SU-DHL-6 (cell line): ENCODE results near the gene PCDHAC1.

Experiments used
- H2AFZ ChIP-seq: fragments of 200-600 bp; sonication (generic); 2 replicates; pipeline ENCODE4 v1.6.1; 2014; ENCODE audit warnings: low read depth, mild to moderate bottlenecking, moderate library complexity, mixed read lengths, antibody characterized with exemption, low read length; ENCODE audit not compliant: severe bottlenecking
- H3F3A ChIP-seq: fragments of 200-600 bp; shearing (Covaris generic); 2 replicates; pipeline ENCODE4 v1.6.0; 2016; ENCODE audit warnings: antibody characterized with exemption, mild to moderate bottlenecking; ENCODE audit not compliant: insufficient read depth
- H3K27ac ChIP-seq: fragments of 200-600 bp; sonication (generic); 2 replicates; pipeline ENCODE4 v1.5.1; 2016; ENCODE audit warnings: low read depth, mild to moderate bottlenecking, low read length, moderate library complexity, mixed read lengths
- H3K27me3 ChIP-seq: fragments of 200-600 bp; sonication (generic), shearing (Covaris generic); 2 replicates; pipeline ENCODE4 v1.6.0; 2014; ENCODE audit warnings: mild to moderate bottlenecking, low read length
- H3K36me3 ChIP-seq: fragments of 200-600 bp; sonication (generic); 2 replicates; pipeline ENCODE4 v1.6.1; 2014; ENCODE audit warnings: mild to moderate bottlenecking, low read length, mixed read lengths
- H3K4me2 ChIP-seq: fragments of 300-600, 200-600 bp; shearing (Covaris generic), sonication (generic); 2 replicates; pipeline ENCODE4 v1.6.0; 2014; ENCODE audit warnings: low read length, low read depth, mild to moderate bottlenecking; ENCODE audit not compliant: poor library complexity, severe bottlenecking
- H3K4me3 ChIP-seq: fragments of 200-600 bp; sonication (generic); 2 replicates; pipeline ENCODE4 v1.5.1; 2014; ENCODE audit warnings: antibody characterized with exemption, low read length, mild to moderate bottlenecking, mixed read lengths; ENCODE audit not compliant: insufficient read depth, poor library complexity, severe bottlenecking
- H3K79me2 ChIP-seq: fragments of 200-600 bp; sonication (generic); 2 replicates; pipeline ENCODE4 v1.6.1; 2014; ENCODE audit warnings: mild to moderate bottlenecking, low read length, moderate library complexity; ENCODE audit not compliant: insufficient read depth
- H3K9ac ChIP-seq: fragments of 200-600 bp; sonication (generic); 2 replicates; pipeline ENCODE4 v1.7.0; 2014; ENCODE audit warnings: mild to moderate bottlenecking, low read length
- H3K9me2 ChIP-seq: fragments of 200-600 bp; sonication (generic); replicated peaks from 2 replicates; pipeline ENCODE4 v1.6.1; 2014; ENCODE audit warnings: low read length; ENCODE audit not compliant: insufficient read depth
- H3K9me3 ChIP-seq: fragments of 200-600 bp; sonication (generic); 2 replicates; pipeline ENCODE4 v1.6.1; 2014; ENCODE audit warnings: low read length, mixed read lengths; ENCODE audit not compliant: insufficient read depth
- H4K20me1 ChIP-seq: fragments of 200-600 bp; sonication (generic); 2 replicates; pipeline ENCODE4 v1.6.1; 2014; ENCODE audit warnings: low read depth, mild to moderate bottlenecking, antibody characterized with exemption, low read length, moderate library complexity, mixed read lengths
- EZH2phosphoT487 ChIP-seq: fragments of 200-600 bp; sonication (generic), shearing (Covaris generic); conservative IDR thresholded peaks from 2 replicates; pipeline ENCODE4 v1.6.1; 2018; ENCODE audit warnings: mild to moderate bottlenecking, antibody characterized with exemption, low read length, moderate library complexity, mixed read lengths
- TF ChIP-seq, protein P1 (sequence below): fragments of 200-600 bp; sonication (generic); IDR thresholded peaks from one replicate; pipeline ENCODE4 v1.5.1; 2017; ENCODE audit warnings: antibody characterized with exemption, mild to moderate bottlenecking, low read length, moderate library complexity; ENCODE audit not compliant: insufficient read depth, poor library complexity, severe bottlenecking

Gene PCDHAC1

DNA sequence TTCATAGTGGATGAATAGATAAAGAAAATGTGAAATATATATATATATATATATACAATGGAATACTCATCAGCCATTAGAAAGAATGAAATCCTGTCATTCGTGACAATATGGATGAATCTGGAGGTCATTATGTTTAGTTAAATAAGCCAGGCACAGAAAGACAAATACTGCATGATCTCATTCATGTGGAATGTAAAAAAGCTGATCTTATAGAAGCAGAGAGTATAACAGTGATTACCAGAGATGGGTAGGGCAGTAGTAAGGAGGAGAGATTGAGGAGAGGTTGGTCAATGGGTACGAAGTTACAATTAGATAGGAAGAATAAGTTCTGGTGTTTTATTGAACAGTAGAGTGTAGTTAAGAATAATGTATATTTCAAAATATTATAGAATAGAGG, 20.5 kb downstream of the PCDHAC1 start:
- no peaks in the 10 kb centered on the region for H4K20me1 ChIP-seq
- no peak for TF ChIP-seq EZH2phosphoT487
- TF ChIP-seq, protein P1, sequence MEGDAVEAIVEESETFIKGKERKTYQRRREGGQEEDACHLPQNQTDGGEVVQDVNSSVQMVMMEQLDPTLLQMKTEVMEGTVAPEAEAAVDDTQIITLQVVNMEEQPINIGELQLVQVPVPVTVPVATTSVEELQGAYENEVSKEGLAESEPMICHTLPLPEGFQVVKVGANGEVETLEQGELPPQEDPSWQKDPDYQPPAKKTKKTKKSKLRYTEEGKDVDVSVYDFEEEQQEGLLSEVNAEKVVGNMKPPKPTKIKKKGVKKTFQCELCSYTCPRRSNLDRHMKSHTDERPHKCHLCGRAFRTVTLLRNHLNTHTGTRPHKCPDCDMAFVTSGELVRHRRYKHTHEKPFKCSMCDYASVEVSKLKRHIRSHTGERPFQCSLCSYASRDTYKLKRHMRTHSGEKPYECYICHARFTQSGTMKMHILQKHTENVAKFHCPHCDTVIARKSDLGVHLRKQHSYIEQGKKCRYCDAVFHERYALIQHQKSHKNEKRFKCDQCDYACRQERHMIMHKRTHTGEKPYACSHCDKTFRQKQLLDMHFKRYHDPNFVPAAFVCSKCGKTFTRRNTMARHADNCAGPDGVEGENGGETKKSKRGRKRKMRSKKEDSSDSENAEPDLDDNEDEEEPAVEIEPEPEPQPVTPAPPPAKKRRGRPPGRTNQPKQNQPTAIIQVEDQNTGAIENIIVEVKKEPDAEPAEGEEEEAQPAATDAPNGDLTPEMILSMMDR = no peak
- no peaks in the 10 kb centered on the region for H3K27me3 ChIP-seq
- no peak overlapping the region for H3K27ac ChIP-seq
- H3K36me3 ChIP-seq = no peaks in the 10 kb centered on the region
- no peaks in the 10 kb centered on the region for H3K79me2 ChIP-seq
- no peaks in the 10 kb centered on the region for H3F3A ChIP-seq
- no peak overlapping the region for H3K4me2 ChIP-seq
- H3K9me2 ChIP-seq = no peaks in the 10 kb centered on the region
- H3K9ac ChIP-seq = no peak overlapping the region
- no peaks in the 10 kb centered on the region for H3K9me3 ChIP-seq
- no peak overlapping the region for H3K4me3 ChIP-seq
- no peak overlapping the region for H2AFZ ChIP-seq

DNA sequence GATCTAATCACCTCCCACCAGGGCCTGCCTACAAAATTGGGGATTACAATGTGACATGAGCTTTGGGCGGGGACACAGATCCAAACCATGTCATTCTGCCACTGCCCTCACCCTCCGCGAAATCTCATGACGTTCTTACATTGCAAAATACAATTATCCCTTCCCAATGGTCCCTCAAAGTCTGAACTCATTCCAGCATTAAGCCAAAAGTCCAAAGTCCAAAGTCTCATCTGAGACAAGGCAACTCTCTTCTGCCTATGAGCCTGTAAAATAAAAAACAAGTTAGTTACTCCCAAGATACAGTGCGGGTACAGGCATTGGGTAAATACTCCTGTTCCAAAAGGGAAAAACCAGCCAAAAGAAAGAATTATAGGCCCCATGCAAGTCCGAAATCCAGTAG, 25.5 kb downstream of the PCDHAC1 start:
- H4K20me1 ChIP-seq = no peaks in the 10 kb centered on the region
- no peak overlapping the region for H3K4me3 ChIP-seq
- H3K27me3 ChIP-seq = no peaks in the 10 kb centered on the region
- H3K9ac ChIP-seq = no peak overlapping the region
- H3K9me3 ChIP-seq = no peaks in the 10 kb centered on the region
- TF ChIP-seq EZH2phosphoT487 = no peak
- TF ChIP-seq, protein P1 = no peak
- H3K27ac ChIP-seq = no peak overlapping the region
- H3K79me2 ChIP-seq = no peaks in the 10 kb centered on the region
- H3K36me3 ChIP-seq = no peaks in the 10 kb centered on the region
- H2AFZ ChIP-seq = no peak overlapping the region
- H3K9me2 ChIP-seq = no peaks in the 10 kb centered on the region
- no peak overlapping the region for H3K4me2 ChIP-seq
- H3F3A ChIP-seq = no peaks in the 10 kb centered on the region

DNA sequence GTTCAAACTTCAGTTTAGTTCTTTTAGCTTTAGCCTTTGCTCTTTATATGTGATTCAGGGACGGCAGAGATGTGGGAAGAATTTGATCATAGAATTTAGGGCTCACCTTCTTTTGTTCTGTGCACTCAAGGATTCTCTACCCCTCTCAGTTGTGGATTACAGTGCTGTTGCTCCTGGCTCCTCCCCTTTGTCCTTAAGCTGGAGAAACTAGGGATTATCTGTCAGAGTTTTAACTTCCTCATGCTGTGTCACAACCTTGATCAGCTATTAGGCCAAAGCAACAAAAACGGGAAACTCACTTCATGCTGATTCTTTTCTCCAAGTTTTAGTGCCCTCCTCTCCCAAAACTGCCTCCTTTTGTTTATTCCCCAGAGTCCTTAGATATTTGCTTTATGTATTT, 27.1 kb downstream of the PCDHAC1 start:
- no peak overlapping the region for H3K4me2 ChIP-seq
- no peaks in the 10 kb centered on the region for H3K27me3 ChIP-seq
- no peak overlapping the region for H2AFZ ChIP-seq
- no peaks in the 10 kb centered on the region for H3K36me3 ChIP-seq
- no peaks in the 10 kb centered on the region for H3F3A ChIP-seq
- TF ChIP-seq, protein P1 = no peak
- TF ChIP-seq EZH2phosphoT487 = no peak
- H3K79me2 ChIP-seq = no peaks in the 10 kb centered on the region
- no peaks in the 10 kb centered on the region for H3K9me2 ChIP-seq
- no peak overlapping the region for H3K4me3 ChIP-seq
- H3K9ac ChIP-seq = no peak overlapping the region
- no peaks in the 10 kb centered on the region for H4K20me1 ChIP-seq
- no peaks in the 10 kb centered on the region for H3K9me3 ChIP-seq
- no peak overlapping the region for H3K27ac ChIP-seq
